H7 (cell line): Measurements from ENCODE around the gene OSBPL10. TPM values are rescaled to one million over a fixed set of nuclear protein-coding genes. Genes with fewer than 3 reads are reported as not detected.

Source experiments
- DNase-seq: peaks from one replicate; pipeline ENCODE4 v3.0.0; 2012
- H3K27me3 ChIP-seq: 2 replicates; pipeline ENCODE4 v1.6.0; 2011; ENCODE audit warnings: mild to moderate bottlenecking, low read length; ENCODE audit not compliant: control insufficient read depth, insufficient read depth
- H3K36me3 ChIP-seq: replicated peaks from 2 replicates; pipeline ENCODE4 v1.5.1; 2011; ENCODE audit warnings: low read length; ENCODE audit not compliant: control insufficient read depth, insufficient read depth
- H3K4me3 ChIP-seq: 2 replicates; pipeline ENCODE4 v1.5.1; 2011; ENCODE audit warnings: low read depth, mild to moderate bottlenecking, control low read depth, low read length, moderate library complexity; ENCODE audit not compliant: insufficient read depth
- total RNA-seq: library from RNA; depleted of rRNA; stranded (reverse); fragments of >200 nt; shearing (Covaris generic); gene quantifications from 2 replicates; pipeline ENCODE4 v1.2.3, GENCODE V29; 2014

Gene OSBPL10
- total RNA-seq, 1 experiment from 2014 or later: 29.9 TPM

- Histone ChIP-seq H3K4me3 (no peak overlapping the region), H3K27me3 (no peaks in the 10 kb centered on the region), H3K36me3 (no peaks in the 10 kb centered on the region)
- DNase-seq: no peak
Measured at GRCh38 chr3:31934018-31934417, 47.0 kb downstream of the OSBPL10 start.

- Histone ChIP-seq H3K4me3 (no peak overlapping the region), H3K36me3 (no peaks in the 10 kb centered on the region), H3K27me3 (no peaks in the 10 kb centered on the region)
- no peak for DNase-seq
Measured at GRCh38 chr3:31932990-31933389, 48.1 kb downstream of the OSBPL10 start.

- H3K4me3 ChIP-seq: no peak overlapping the region
- H3K36me3 ChIP-seq: no peaks in the 10 kb centered on the region
- no peak for DNase-seq
Measured at GRCh38 chr3:31929826-31930502, 51.1 kb downstream of the OSBPL10 start.

DNA sequence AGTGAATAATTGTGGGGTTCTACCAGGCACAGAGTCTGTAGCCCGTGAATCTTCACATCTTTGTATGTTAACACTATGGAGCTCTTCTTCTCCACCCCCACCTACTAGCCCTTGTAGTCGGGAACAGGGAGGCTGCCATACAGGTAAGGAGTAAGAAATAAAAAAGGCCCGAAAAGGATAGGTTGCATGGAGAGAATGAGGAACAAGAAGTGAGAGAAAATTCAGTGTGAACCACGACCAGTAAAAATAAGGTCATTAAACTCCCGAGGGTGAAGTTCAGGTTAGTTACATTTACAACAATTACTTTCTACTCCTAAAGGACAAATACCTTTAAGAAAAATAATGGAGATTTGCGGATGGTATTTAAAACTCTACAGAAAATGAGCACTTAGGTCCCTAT, 53.3 kb downstream of the OSBPL10 start:
- Histone ChIP-seq H3K27me3 (no peaks in the 10 kb centered on the region), H3K4me3 (no peak overlapping the region), H3K36me3 (no peaks in the 10 kb centered on the region)
- no peak for DNase-seq

More at GRCh38 chr3:31929826-31930502, 51.1 kb downstream of the OSBPL10 start:
- no peaks in the 10 kb centered on the region for H3K27me3 ChIP-seq

- no peak for DNase-seq
- H3K4me3 ChIP-seq: no peak overlapping the region
- H3K27me3 ChIP-seq: no peaks in the 10 kb centered on the region
- H3K36me3 ChIP-seq: no peaks in the 10 kb centered on the region
Measured at GRCh38 chr3:31926543-31926942, 54.5 kb downstream of the OSBPL10 start.

DNA sequence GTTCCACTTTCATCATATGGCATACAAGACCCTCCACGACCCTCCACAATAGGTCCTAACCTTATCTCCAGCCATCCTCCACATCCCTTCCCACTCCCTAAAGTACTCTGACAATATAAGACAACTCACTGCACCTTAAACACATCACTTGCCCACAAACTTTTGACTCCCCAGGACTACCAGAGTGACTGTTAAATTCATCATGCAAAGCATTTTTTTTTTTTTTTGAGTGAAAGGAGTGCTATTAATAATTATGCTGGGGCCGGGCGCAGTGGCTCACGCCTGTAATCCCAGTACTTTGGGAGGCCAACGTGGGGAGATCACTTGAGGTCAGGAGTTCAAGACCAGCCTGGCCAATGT, 55.8 kb downstream of the OSBPL10 start:
- Histone ChIP-seq H3K4me3 (no peak overlapping the region), H3K27me3 (no peaks in the 10 kb centered on the region), H3K36me3 (no peaks in the 10 kb centered on the region)
- DNase-seq: no peak

- no peak for DNase-seq
- Histone ChIP-seq H3K4me3 (no peak overlapping the region), H3K36me3 (no peaks in the 10 kb centered on the region), H3K27me3 (no peaks in the 10 kb centered on the region)
Measured at GRCh38 chr3:31924610-31925270, 56.3 kb downstream of the OSBPL10 start.

DNA sequence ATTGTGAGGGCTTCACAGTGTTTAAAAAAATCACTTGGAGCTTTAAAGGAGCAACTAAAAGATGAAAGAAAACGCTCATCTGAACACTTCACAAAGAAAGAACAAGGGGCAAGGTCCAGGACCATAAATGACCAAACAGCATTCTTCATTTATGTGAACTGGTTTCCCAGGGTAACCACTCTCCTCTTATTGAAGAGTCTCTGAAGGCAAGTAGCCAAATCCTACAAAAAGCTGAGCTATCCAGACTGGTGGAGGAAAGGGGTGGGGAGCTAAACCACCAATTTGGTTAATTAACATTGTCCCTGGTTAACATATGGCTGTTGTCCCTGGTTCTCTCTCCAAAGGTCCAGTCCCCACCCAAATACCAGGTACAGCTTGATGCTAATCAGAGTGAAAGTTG, 58.1 kb downstream of the OSBPL10 start:
- Histone ChIP-seq H3K4me3 (no peak overlapping the region), H3K27me3 (no peaks in the 10 kb centered on the region), H3K36me3 (no peaks in the 10 kb centered on the region)
- DNase-seq: no peak

GRCh38 chr3:31921837-31922236, 59.2 kb downstream of the OSBPL10 start:
- DNase-seq: no peak
- Histone ChIP-seq H3K36me3 (no peaks in the 10 kb centered on the region), H3K4me3 (no peak overlapping the region)

GRCh38 chr3:31920310-31920709, 60.8 kb downstream of the OSBPL10 start:
- no peak for DNase-seq
- H3K27me3 ChIP-seq: no peaks in the 10 kb centered on the region
- H3K4me3 ChIP-seq: no peak overlapping the region
- H3K36me3 ChIP-seq: no peaks in the 10 kb centered on the region

More at GRCh38 chr3:31921837-31922236, 59.2 kb downstream of the OSBPL10 start:
- no peaks in the 10 kb centered on the region for H3K27me3 ChIP-seq

DNA sequence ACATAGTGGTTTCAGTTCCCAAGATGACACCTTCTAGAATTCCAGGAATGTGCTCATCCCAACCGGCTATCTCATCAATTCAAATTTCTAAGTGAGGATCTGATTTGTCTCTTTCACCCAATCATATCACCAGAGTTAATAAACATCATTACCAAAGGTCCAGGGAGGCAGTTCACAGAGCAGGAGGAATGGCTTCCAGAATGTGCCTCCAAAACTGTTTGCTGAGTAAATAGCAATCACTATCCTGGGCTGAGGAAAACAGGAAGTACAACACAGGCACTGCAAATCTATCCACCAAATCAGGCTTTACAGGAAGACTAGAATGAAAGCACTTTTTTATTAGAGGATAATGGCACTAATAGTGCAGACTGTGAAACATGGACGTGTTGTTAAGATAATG, 61.5 kb downstream of the OSBPL10 start:
- DNase-seq: no peak
- Histone ChIP-seq H3K36me3 (no peaks in the 10 kb centered on the region), H3K27me3 (no peaks in the 10 kb centered on the region), H3K4me3 (no peak overlapping the region)

DNA sequence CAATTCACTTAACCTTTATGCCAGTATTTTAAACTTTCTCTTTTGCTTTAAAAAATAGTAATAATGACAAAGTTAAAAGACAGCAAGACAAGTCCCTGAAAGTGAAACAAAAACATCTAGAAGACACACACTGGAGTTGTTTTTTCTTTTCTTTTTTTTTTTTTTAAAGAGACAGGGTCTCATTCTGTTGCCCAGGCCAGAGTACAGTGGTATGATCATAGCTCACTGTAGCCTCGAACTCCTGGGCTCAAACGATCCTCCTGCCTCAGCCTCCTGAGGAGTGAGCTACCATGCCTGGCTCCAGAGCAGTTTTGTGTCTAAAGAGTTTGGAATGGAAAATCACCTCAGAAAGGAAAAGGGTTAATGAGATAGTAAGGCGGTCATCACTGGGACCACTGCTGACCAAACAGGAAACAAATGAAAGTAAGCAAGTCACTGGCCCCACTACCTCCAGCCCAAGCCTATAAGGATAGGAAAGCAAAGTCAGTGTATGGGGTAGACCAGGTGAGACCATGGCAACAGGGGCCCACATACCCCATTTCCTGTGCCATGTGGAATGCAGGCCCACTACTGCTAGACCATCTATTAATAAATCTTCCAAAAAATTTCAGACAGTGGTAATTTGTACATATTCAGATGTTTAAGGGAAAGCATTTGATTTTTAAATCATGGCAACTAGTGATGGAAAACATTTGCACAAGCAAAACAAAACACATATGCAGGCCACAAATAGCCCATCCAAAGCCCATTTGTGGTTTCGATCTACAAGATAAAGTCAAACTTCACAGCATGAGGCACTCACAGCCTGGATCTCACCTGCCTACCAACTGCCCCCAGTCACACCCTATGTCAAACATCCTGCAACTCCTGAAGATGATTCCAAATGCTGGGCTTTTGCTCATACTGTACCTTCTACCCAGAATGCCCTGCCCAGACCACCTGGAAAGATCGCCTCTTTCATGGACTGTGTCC, 62.6 kb downstream of the OSBPL10 start:
- Histone ChIP-seq H3K27me3 (no peaks in the 10 kb centered on the region), H3K36me3 (no peaks in the 10 kb centered on the region), H3K4me3 (no peak overlapping the region)
- DNase-seq: no peak

DNA sequence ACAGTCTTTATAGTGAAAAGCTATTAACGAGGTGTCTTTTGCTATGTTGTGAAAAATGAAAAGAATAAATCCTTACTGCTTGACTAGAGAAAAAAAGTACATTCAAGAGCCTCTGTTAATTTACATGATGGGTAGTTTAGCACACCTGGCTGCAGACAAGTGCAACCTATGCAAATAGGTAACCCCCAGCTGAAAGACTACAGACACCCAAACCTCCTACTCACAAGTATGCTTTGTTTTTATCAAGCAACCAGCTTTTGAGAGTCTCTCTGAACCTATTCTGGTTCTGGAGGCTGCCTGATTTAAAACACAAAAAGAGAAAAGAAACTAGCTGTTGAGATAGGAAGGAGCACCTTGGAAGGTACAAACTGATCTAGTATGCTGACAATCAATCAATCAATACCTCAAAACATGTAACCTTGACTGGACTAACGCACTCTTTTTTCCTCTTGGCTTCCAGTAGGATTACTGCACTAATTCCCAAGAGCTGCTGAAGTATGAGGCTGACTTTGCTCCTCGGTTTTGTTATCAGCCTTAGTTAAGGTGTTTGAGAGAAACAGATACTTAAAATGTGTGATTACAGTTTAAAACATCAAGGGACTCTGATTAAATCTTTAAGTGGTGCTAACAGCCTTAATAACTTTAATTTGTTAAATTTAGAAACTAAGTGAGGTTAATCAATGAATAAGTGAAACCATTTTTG, 63.6 kb downstream of the OSBPL10 start:
- no peaks in the 10 kb centered on the region for H3K36me3 ChIP-seq
- no peak overlapping the region for H3K4me3 ChIP-seq
- H3K27me3 ChIP-seq: no peaks in the 10 kb centered on the region
- no peak for DNase-seq

- DNase-seq: no peak
- Histone ChIP-seq H3K4me3 (no peak overlapping the region), H3K27me3 (no peaks in the 10 kb centered on the region), H3K36me3 (no peaks in the 10 kb centered on the region)
Measured at GRCh38 chr3:31911643-31912042, 69.4 kb downstream of the OSBPL10 start.
